Activated CD8-positive, alpha-beta memory T cell treated with anti-CD3 and anti-CD28 coated beads for 4 hours (primary cell): ENCODE measurements around the gene AXIN1.

Experiments used
- DNase-seq, 2 donors: peaks; one replicate each; pipeline ENCODE4 v3.0.0-alpha.2; 2020; ENCODE audit warnings: low read depth in 2 of 2

The AXIN1 gene

DNA sequence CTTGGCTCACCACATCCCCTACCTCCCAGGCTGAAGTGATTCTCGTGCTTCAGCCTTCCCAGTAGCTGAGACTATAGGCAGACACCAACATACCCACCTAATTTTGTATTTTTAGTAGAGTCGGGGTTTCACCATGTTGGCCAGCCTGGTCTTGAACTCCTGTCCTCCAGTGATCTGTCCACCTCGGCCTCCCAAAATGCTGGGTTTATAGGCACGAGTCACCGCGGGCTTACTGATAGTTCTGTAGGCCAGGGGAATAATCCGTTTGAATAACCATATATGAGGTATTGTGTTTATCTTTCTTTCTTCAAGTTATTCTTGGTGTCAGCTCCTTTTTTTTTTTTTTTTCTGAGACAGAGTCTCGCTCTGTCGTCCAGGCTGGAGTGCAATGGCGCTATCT is 110.2 kb downstream of the AXIN1 start:
- DNase-seq = no peak

- no peak for DNase-seq
Observed at GRCh38 chr16:240559-240958, 112.0 kb downstream of the AXIN1 start.

- DNase-seq = no peak
Observed at GRCh38 chr16:239948-240277, 112.6 kb downstream of the AXIN1 start.
